Left ventricle myocardium superior (tissue), 1 donor: ENCODE measurements around the gene KCNIP4. TPM values are rescaled to one million over a fixed set of nuclear protein-coding genes. Genes with fewer than 3 reads are reported as not detected.

Source experiments
- ATAC-seq: fragments of 200-7000 bp; cut with Tn5 transposase; one replicate; pipeline ENCODE4 v1.9.1; 2020; ENCODE audit warnings: mild to moderate bottlenecking, moderate library complexity
- DNase-seq: peaks from one replicate; pipeline ENCODE4 v3.0.0-alpha.2; 2020
- intact Hi-C: fragments of 100-400 bp; cut with micrococcal nuclease; formaldehyde crosslinking; loops from one replicate; pipeline ENCODE4 v1.11.0; 2022
- total RNA-seq: library from RNA; stranded (reverse); fragmentation: NEBNext Ultra II Directional; extraction: Animal tissue kit (Norgen Biotek cat#: 25700); gene quantifications from one replicate; pipeline ENCODE4 v1.2.1, GENCODE V29; 2021
- donor health status: DM: no; HTN: yes; CAD: no; lungs with severe emphysema.

KCNIP4 gene
- total RNA-seq, 1 donor from 2014 or later: not detected

GRCh38 chr4:21869978-21870745, 78.4 kb downstream of the KCNIP4 start:
- no peak for DNase-seq
- intact Hi-C loops: no loop called here
- no peak for ATAC-seq

- DNase-seq: no peak
- intact Hi-C loops: no loop called here
- ATAC-seq: no peak
Observed at GRCh38 chr4:21864686-21865085, 83.9 kb downstream of the KCNIP4 start.

GRCh38 chr4:21862917-21863316, 85.7 kb downstream of the KCNIP4 start:
- intact Hi-C loops: no loop called here
- no peak for DNase-seq
- no peak for ATAC-seq

- no peak for ATAC-seq
- intact Hi-C loops: no loop called here
- DNase-seq: no peak
Observed at GRCh38 chr4:21858971-21859370, 89.6 kb downstream of the KCNIP4 start.

- DNase-seq: no peak
- intact Hi-C loops: no loop called here
- ATAC-seq: no peak
Observed at GRCh38 chr4:21856754-21857153, 91.8 kb downstream of the KCNIP4 start.

- DNase-seq (no peak), ATAC-seq (no peak)
- intact Hi-C loops: no loop called here
Observed at GRCh38 chr4:21856301-21856700, 92.3 kb downstream of the KCNIP4 start.

GRCh38 chr4:21849077-21849476, 99.5 kb downstream of the KCNIP4 start:
- no peak for ATAC-seq
- intact Hi-C loops: no loop called here
- DNase-seq: no peak

- DNase-seq (no peak), ATAC-seq (no peak)
- intact Hi-C loops: no loop called here
Observed at GRCh38 chr4:21848021-21848420, 100.6 kb downstream of the KCNIP4 start.

- DNase-seq (no peak), ATAC-seq (no peak)
- intact Hi-C loops: no loop called here
Observed at GRCh38 chr4:21845663-21846062, 102.9 kb downstream of the KCNIP4 start.

- ATAC-seq (no peak), DNase-seq (no peak)
- intact Hi-C loops: no loop called here
Observed at GRCh38 chr4:21835712-21836111, 112.9 kb downstream of the KCNIP4 start.

- no peak for ATAC-seq
- intact Hi-C loops: no loop called here
Observed at GRCh38 chr4:21830272-21830671, 118.3 kb downstream of the KCNIP4 start.

GRCh38 chr4:21827575-21827974, 121.0 kb downstream of the KCNIP4 start:
- intact Hi-C loops: no loop called here
- ATAC-seq (no peak), DNase-seq (no peak)

More at GRCh38 chr4:21830272-21830671, 118.3 kb downstream of the KCNIP4 start:
- DNase-seq: no peak

- DNase-seq (no peak), ATAC-seq (no peak)
- intact Hi-C loops: no loop called here
Observed at GRCh38 chr4:21826071-21826470, 122.5 kb downstream of the KCNIP4 start.

GRCh38 chr4:21819086-21819485, 129.5 kb downstream of the KCNIP4 start:
- intact Hi-C loops: no loop called here
- no peak for ATAC-seq
- peak; percentile 27 for DNase-seq

GRCh38 chr4:21815651-21816377, 132.8 kb downstream of the KCNIP4 start:
- intact Hi-C loops: no loop called here
- ATAC-seq (no peak), DNase-seq (no peak)

GRCh38 chr4:21811565-21811964, 137.0 kb downstream of the KCNIP4 start:
- ATAC-seq (no peak), DNase-seq (no peak)
- intact Hi-C loops: no loop called here

GRCh38 chr4:21806991-21807390, 141.6 kb downstream of the KCNIP4 start:
- ATAC-seq (no peak), DNase-seq (no peak)
- intact Hi-C loops: no loop called here

- ATAC-seq: no peak
- intact Hi-C loops: no loop called here
Observed at GRCh38 chr4:21802406-21802805, 146.2 kb downstream of the KCNIP4 start.

GRCh38 chr4:21801661-21802385, 146.7 kb downstream of the KCNIP4 start:
- no peak for DNase-seq
- intact Hi-C loops: no loop called here
- no peak for ATAC-seq

More at GRCh38 chr4:21802406-21802805, 146.2 kb downstream of the KCNIP4 start:
- no peak for DNase-seq

GRCh38 chr4:21795091-21795490, 153.5 kb downstream of the KCNIP4 start:
- no peak for DNase-seq
- intact Hi-C loops: no loop called here
- ATAC-seq: no peak
